Peyer's patch (tissue), 4 donors: ENCODE data around the gene PDPK1. TPM values are rescaled to one million over a fixed set of nuclear protein-coding genes. Genes with fewer than 3 reads are reported as not detected.
A peak's percentile ranks its signal among the peaks of the same experiment; 100 is the strongest.

Experiments
- DNase-seq, 3 donors: peaks; one replicate each; pipeline ENCODE4 v3.0.0-alpha.2; 2017 to 2019
- H3K27ac ChIP-seq, 4 donors: fragments of 200-600 bp; sonication (generic); one replicate each; pipeline ENCODE4 v1.5.1; 2016 to 2019
- H3K27me3 ChIP-seq, 2 donors: fragments of 200-600 bp; sonication (generic); one replicate each; pipeline ENCODE4 v1.5.1; 2019
- H3K36me3 ChIP-seq, 3 donors: fragments of 200-600 bp; sonication (generic); one replicate each; pipeline ENCODE4 v1.5.1; 2016 to 2019
- H3K4me1 ChIP-seq, 4 donors: fragments of 200-600 bp; sonication (generic); one replicate each; pipeline ENCODE4 v1.5.1; 2016 to 2019
- H3K4me3 ChIP-seq, 4 donors: fragments of 200-600 bp; sonication (generic); 1 replicate in 3 of 4; 2 replicates in 1 of 4; pipeline ENCODE4 v1.5.1; 2016 to 2019; ENCODE audit warnings: mild to moderate bottlenecking in 1 of 4
- H3K9me3 ChIP-seq, 4 donors: fragments of 200-600 bp; sonication (generic); one replicate each; pipeline ENCODE4 v1.5.1; 2016 to 2019; ENCODE audit warnings: mild to moderate bottlenecking in 1 of 4
- POLR2A ChIP-seq, 2 donors: fragments of 450-650 bp; IDR thresholded peaks; one replicate each; pipeline ENCODE4 v1.5.1; 2017; ENCODE audit warnings: antibody characterized with exemption in 2 of 2, mild to moderate bottlenecking in 2 of 2, moderate library complexity in 2 of 2
- total RNA-seq, 4 donors: library from RNA; depleted of rRNA; stranded (reverse); fragments of >200 nt; gene quantifications; one replicate each; pipeline ENCODE4 v1.1.0, GENCODE V29; 2016
- TF ChIP-seq, protein P1 (sequence below), 6 experiments: fragments of 450-650 bp in 4 of 6; fragments of 200-600 bp in 2 of 6; sonication (generic) in 1 of 6; IDR thresholded peaks; one replicate each; pipeline ENCODE4 v1.5.1; 2017 to 2019; ENCODE audit warnings: antibody characterized with exemption in 6 of 6, mild to moderate bottlenecking in 3 of 6, moderate library complexity in 1 of 6

Gene PDPK1
- total RNA-seq, 4 donors from 2014 or later = 38.8 to 128 (median 85.1) TPM

DNA sequence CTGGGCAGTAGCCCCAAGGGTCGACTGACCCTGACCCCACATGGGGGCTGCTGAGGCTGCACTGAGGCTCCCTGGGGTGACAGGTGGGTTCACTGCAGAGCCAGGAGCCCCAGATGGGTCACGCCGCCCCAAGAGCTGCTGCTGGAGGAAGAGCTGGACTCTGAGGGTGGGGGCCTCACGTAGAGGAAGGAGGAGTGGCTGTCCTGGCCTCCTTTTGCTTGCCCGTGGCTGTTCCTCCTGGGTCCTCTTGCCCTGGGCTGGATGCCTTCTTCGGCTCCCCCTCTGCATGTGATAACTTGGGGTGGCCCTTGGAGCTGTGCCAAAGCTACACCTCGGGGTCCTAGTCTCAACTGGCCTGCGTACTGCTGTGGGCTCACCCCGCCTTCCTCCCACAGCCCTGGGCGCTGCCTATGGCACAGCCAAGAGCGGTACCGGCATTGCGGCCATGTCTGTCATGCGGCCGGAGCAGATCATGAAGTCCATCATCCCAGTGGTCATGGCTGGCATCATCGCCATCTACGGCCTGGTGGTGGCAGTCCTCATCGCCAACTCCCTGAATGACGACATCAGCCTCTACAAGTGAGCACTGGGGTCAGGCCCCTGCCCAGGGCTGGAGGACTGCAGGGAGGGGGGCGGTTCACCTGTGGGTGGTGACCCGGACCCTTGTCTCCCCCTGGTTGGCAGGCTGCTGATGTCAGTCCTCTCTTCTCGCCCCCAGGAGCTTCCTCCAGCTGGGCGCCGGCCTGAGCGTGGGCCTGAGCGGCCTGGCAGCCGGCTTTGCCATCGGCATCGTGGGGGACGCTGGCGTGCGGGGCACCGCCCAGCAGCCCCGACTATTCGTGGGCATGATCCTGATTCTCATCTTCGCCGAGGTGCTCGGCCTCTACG, 18.8 kb upstream of the PDPK1 start:
- Histone ChIP-seq H3K4me3 (peak overlapping the region in 2 of 4 donors; percentile 68 to 91), H3K36me3 (peaks cover 0 to 23% (median 0%) of the 10 kb centered on the region in 3 donors), H3K4me1 (peaks cover under 1 to 68% (median 42%) of the 10 kb centered on the region in 4 donors), H3K27me3 (no peaks in the 10 kb centered on the region), H3K9me3 (no peaks in the 10 kb centered on the region), H3K27ac (peak overlapping the region; percentile 85 to 96 (median 88))
- DNase-seq = no peak
- TF ChIP-seq POLR2A (IDR thresholded peaks at IDR 0.05) = no peak
- TF ChIP-seq, protein P1, sequence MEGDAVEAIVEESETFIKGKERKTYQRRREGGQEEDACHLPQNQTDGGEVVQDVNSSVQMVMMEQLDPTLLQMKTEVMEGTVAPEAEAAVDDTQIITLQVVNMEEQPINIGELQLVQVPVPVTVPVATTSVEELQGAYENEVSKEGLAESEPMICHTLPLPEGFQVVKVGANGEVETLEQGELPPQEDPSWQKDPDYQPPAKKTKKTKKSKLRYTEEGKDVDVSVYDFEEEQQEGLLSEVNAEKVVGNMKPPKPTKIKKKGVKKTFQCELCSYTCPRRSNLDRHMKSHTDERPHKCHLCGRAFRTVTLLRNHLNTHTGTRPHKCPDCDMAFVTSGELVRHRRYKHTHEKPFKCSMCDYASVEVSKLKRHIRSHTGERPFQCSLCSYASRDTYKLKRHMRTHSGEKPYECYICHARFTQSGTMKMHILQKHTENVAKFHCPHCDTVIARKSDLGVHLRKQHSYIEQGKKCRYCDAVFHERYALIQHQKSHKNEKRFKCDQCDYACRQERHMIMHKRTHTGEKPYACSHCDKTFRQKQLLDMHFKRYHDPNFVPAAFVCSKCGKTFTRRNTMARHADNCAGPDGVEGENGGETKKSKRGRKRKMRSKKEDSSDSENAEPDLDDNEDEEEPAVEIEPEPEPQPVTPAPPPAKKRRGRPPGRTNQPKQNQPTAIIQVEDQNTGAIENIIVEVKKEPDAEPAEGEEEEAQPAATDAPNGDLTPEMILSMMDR (IDR thresholded peaks at IDR 0.05) = no peak

DNA sequence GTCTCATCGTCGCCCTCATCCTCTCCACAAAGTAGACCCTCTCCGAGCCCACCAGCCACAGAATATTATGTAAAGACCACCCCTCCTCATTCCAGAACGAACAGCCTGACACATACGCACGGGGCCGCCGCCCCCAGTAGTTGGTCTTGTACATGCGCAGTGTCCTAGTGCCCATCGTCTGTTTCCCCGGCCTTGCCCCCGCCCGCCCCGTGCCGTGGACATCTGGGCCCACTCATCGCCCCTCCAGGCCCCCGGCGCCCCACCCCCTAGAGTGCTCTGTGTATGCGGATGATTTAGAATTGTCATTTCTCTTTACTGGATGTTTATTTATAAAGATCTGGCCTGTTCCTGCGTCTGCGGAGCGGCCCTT, 18.1 kb upstream of the PDPK1 start:
- peak in 1 of 3 donors; percentile 57 for DNase-seq
- peaks cover 6 to 68% (median 42%) of the 10 kb centered on the region in 4 donors for H3K4me1 ChIP-seq

GRCh38 chr16:2520097-2520783, 17.6 kb upstream of the PDPK1 start, which contains the start of gene AMDHD2:
AMDHD2 (plus strand) TSS chr16:2520371; CDS start chr16:2520459, 88 bp downstream.
- H3K27ac ChIP-seq = peak within 1 kb of the TSS; percentile 85 to 96 (median 88)
- peak; percentile 93 to 95 (median 94) for DNase-seq
- peak; percentile 36 to 61 for TF ChIP-seq POLR2A (IDR thresholded peaks at IDR 0.05)
- TF ChIP-seq, protein P1 (IDR thresholded peaks at IDR 0.05) = no peak
- no peaks in the 10 kb centered on the region for H3K9me3 ChIP-seq
- H3K27me3 ChIP-seq = no peaks in the 10 kb centered on the region
- peaks cover 0 to 24% (median 0%) of the 10 kb centered on the region in 3 donors for H3K36me3 ChIP-seq
- H3K4me1 ChIP-seq = peaks cover 6 to 67% (median 37%) of the 10 kb centered on the region in 4 donors
- H3K4me3 ChIP-seq = peak within 1 kb of the TSS; percentile 68 to 91 (median 78)

More for the DNA sequence above, 18.1 kb upstream of the PDPK1 start:
- no peaks in the 10 kb centered on the region for H3K27me3 ChIP-seq
- H3K27ac ChIP-seq = peak overlapping the region; percentile 85 to 96 (median 88)
- peaks cover 0 to 24% (median 0%) of the 10 kb centered on the region in 3 donors for H3K36me3 ChIP-seq
- H3K4me3 ChIP-seq = peak overlapping the region; percentile 68 to 91 (median 78)
- TF ChIP-seq, protein P1 (IDR thresholded peaks at IDR 0.05) = no peak
- TF ChIP-seq POLR2A (IDR thresholded peaks at IDR 0.05) = no peak
- no peaks in the 10 kb centered on the region for H3K9me3 ChIP-seq

GRCh38 chr16:2520784-2521531, 16.9 kb upstream of the PDPK1 start:
- H3K27me3 ChIP-seq = no peaks in the 10 kb centered on the region
- TF ChIP-seq, protein P1 (IDR thresholded peaks at IDR 0.05) = peak in 2 of 6 experiments; percentile 5 to 7
- TF ChIP-seq POLR2A (IDR thresholded peaks at IDR 0.05) = no peak
- H3K4me3 ChIP-seq = peak overlapping the region; percentile 68 to 91 (median 78)
- H3K36me3 ChIP-seq = peaks cover 0 to 26% (median 0%) of the 10 kb centered on the region in 3 donors
- peak overlapping the region; percentile 85 to 96 (median 88) for H3K27ac ChIP-seq
- peaks cover 6 to 63% (median 30%) of the 10 kb centered on the region in 4 donors for H3K4me1 ChIP-seq
- DNase-seq = peak in 2 of 3 donors; percentile 82 to 90
- no peaks in the 10 kb centered on the region for H3K9me3 ChIP-seq

DNA sequence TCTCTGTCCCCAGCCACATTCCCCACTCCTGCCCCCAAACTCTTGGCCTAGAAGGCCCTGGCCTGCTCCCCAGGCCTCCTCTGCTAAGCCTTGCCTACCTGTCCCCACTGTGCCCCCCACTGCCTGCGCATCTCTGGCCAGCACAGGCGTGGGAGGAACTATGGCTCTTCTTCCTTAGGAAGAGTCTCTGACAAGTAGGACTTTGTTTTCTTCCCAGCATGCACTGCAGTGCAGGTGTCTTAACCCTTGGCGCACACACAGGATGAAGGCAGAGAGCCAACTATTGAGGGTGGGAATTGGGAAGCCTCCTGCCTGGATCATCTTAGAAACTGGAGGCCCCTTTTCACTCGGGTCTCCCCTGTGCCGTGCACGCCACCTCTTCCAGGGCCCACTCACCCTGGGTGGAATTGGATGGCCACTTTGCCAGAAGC, 14.0 kb upstream of the PDPK1 start:
- Histone ChIP-seq H3K4me1 (peaks cover 6 to 35% (median 16%) of the 10 kb centered on the region in 4 donors), H3K27me3 (no peaks in the 10 kb centered on the region), H3K9me3 (no peaks in the 10 kb centered on the region), H3K4me3 (peak overlapping the region in 2 of 4 donors; percentile 41 to 49), H3K36me3 (peaks cover 0 to 47% (median 0%) of the 10 kb centered on the region in 3 donors), H3K27ac (peak overlapping the region in 3 of 4 donors; percentile 70 to 87 (median 81))
- peak in 2 of 3 donors; percentile 67 to 76 for DNase-seq
- TF ChIP-seq, protein P1 (IDR thresholded peaks at IDR 0.05) = peak in 1 of 6 experiments; percentile 6
- TF ChIP-seq POLR2A (IDR thresholded peaks at IDR 0.05) = peak; percentile 38 to 54
